Activated T-helper 1 cell treated with Interleukin-2 at 50 U/mL for 16 hours (primary cell): ENCODE data around the gene KPNB1.
A peak's percentile ranks its signal among the peaks of the same experiment; 100 is the strongest.

Source experiments
- DNase-seq: peaks from one replicate; pipeline ENCODE4 v3.0.0-alpha.2; 2020; ENCODE audit warnings: low read depth

The KPNB1 gene

GRCh38 chr17:47696717-47697642 is 47.3 kb downstream of the KPNB1 start:
- DNase-seq, result no peak

- no peak for DNase-seq
Measured at GRCh38 chr17:47697906-47698711, 48.4 kb downstream of the KPNB1 start.

- DNase-seq, result peak; percentile 73
Measured at GRCh38 chr17:47698749-47699535, 49.2 kb downstream of the KPNB1 start.

DNA sequence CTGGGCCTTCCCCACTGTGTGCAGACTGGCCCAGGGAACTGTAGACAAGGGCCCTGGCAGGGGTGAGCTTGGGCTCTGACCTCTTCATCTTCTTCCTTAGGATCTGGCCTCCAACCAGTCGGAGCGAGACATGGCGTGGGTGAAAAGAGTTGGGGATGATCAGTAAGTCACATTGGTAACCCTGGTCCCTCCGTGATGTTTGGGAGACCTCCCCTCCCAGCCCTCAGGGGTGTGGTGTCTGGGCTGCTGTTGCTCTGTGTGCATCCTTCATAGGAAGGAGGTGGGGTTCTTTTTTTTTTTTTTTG is 49.8 kb downstream of the KPNB1 start:
- no peak for DNase-seq

GRCh38 chr17:47700471-47701449 is 51.0 kb downstream of the KPNB1 start:
- DNase-seq, result no peak

DNA sequence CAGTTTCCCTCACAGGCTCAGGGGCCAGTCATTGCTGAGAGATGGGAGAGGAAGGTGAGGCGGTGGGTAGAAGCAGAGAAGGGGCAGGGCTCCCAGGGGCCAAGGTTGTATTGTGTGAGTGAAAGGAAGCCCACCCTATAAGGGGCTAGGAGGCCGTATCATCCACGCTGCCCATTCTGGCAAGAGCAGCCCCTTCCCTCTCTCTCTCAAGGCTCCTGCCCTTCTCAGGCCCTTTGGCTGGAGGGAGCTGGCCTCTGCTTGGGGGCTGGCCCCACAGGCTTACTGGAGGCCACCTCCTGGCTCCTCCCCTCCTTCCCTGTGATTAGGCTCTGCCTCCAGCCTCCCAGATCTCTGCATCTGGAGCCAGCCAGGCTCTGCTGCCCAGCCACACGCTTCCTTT is 51.9 kb downstream of the KPNB1 start:
- no peak for DNase-seq

- no peak for DNase-seq
Measured at GRCh38 chr17:47702391-47702995, 52.8 kb downstream of the KPNB1 start.

GRCh38 chr17:47703191-47703591 is 53.5 kb downstream of the KPNB1 start:
- DNase-seq, result peak; percentile 30

GRCh38 chr17:47703671-47704070 is 54.0 kb downstream of the KPNB1 start:
- DNase-seq, result no peak

GRCh38 chr17:47704116-47704515 is 54.4 kb downstream of the KPNB1 start:
- no peak for DNase-seq

DNA sequence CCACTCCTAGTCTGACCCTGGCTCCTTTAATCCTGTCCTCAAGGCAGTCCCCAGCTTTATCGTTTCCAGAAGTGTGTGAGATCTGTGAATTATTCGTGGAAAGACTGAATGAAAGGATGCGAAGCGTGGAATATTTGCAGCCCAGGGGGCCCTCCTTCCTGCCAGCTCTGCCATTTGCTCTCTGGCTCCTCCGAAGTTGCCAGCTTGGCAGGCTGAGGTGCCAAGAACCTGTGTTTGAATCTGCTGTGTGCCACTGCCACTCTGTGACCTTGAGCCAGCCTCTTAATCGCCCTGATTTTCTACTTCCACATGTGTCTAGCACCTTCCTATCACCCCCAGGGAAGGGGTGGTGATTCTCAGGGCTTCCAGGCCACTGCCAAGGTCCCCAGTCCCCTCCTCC is 55.0 kb downstream of the KPNB1 start:
- no peak for DNase-seq

- DNase-seq, result no peak
Measured at GRCh38 chr17:47705536-47706530, 56.1 kb downstream of the KPNB1 start.

- no peak for DNase-seq
Measured at GRCh38 chr17:47707056-47707804, 57.5 kb downstream of the KPNB1 start.

GRCh38 chr17:47707884-47708283 is 58.2 kb downstream of the KPNB1 start:
- DNase-seq, result no peak

DNA sequence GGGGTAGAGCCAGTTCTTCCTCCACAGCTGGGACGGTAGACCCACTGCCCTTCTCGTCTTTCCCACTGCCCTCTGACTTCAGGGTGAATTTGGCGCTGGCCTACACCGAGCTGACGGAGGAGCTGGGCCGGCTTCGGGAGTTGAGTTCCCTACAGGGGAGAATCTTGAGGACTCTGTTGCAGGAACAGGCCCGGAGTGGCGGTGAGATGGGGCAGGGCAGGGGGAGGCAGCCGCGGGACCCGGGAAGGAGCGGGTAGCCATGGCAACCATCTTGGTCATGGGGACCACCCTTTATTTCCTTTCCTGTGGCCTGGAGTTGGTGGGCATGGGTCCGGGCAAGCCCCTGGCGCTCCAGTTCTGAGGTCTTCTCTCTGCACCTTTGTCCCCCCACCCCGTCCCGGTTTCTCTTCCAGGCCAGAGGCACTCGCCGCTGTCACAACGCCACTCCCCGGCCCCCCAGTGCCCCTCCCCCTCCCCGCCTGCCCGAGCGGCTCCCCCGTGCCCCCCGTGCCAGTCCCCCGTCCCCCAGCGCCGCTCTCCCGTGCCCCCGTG is 58.7 kb downstream of the KPNB1 start:
- DNase-seq, result no peak

DNA sequence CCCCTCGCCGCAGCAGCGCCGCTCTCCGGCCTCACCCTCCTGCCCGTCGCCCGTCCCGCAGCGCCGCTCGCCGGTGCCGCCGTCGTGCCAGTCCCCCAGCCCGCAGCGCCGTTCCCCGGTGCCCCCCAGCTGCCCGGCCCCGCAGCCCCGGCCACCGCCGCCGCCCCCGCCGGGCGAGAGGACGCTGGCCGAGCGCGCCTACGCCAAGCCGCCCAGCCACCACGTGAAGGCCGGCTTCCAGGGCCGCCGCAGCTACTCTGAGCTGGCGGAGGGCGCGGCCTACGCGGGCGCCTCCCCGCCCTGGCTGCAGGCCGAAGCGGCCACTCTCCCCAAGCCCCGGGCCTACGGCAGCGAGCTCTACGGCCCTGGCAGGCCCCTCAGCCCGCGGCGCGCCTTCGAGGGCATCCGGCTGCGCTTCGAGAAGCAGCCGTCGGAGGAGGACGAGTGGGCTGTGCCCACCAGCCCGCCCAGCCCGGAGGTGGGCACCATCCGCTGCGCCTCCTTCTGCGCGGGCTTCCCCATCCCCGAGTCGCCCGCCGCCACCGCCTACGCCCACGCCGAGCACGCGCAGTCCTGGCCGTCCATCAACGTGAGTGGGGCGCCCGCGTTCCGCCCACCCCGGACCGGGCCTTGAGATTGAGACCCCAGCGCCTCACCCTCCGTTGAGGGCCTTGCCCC is 59.3 kb downstream of the KPNB1 start:
- no peak for DNase-seq

DNA sequence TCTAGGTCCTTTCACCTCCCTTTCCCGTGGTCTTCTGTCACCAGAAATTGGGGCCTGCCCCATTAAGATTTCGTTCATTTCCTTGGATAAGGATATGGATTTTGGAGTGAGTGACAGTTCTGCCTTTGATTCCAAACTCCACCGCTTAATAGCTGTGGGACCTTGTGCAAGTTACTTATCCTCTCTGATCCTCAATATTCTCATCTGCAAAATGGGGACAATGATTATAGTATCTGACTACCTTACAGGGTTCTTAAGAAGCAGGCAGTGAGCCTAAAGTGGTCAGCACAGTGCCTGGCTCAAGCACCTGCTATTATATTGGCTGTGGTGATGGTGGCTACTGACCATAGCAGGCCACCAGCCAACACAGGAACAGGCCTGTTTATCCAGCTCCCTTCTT is 59.9 kb downstream of the KPNB1 start:
- no peak for DNase-seq
